Stimulated activated CD8-positive, alpha-beta memory T cell treated with anti-CD3 and anti-CD28 coated beads, Interleukin-7, amount 100 ng/mL, for 1 hour (primary cell): ENCODE results near the gene PTPRB.

Experiments
- DNase-seq, 2 donors: peaks; one replicate each; pipeline ENCODE4 v3.0.0-alpha.2; 2020; ENCODE audit warnings: low read depth in 2 of 2

Gene PTPRB

DNA sequence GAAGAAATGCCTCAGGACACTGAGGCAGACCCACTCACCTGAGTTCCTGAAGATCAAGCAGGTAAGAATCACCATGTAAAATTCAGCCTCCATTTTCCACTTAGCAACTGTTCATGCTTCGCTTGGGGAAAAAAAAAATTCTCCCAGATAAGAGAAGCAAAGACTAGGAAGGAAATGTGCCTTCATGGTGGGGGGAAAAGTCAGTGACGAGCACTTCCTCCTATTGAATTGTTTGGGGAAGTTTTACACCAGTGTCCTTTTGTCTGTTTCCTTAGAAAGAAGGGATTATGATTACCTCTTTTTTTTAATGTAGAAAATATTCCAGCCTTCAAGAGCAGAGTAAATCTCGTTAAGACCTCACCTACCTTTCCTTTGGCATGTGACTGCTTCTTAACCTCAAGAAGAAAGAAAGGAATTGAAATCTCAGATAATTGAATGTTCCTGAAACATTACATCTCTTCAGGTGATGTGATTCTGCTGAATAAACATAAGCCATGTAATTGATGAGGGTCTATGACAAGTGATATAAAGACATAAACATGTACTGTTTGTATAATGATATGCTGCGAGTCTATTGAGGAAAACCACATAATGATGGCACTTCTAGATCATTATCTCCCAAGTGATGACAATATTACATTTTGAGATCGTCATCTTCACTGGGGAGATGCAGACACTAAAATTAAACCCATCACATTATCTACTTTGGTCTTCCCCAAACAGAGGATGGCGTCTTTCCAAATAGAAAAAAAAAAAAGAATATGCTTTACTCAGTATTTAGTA, at the start of gene PTPRB:
PTPRB (minus strand) TSS at position 127 of the 783 bp plus-strand sequence; CDS start at position 93, 34 bp downstream.
- DNase-seq: no peak

DNA sequence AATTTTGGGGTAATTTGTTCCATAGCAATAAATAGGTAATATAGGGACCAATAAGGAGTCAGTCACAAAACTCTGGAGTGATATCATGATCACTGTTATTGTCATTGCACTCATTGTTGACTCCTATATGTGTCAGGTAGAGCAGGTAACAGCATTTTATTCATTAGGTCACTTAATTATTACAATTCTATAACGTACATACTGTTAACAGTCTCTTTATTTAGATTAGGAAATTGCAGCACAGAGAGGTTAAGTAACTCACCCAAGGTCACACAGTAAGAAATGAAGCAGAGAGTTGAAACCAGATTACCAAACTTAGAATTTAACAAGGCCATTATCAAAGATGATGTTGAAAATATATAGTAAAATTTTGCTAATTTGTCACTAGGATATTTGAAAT, 49.7 kb upstream of the PTPRB start:
- no peak for DNase-seq

DNA sequence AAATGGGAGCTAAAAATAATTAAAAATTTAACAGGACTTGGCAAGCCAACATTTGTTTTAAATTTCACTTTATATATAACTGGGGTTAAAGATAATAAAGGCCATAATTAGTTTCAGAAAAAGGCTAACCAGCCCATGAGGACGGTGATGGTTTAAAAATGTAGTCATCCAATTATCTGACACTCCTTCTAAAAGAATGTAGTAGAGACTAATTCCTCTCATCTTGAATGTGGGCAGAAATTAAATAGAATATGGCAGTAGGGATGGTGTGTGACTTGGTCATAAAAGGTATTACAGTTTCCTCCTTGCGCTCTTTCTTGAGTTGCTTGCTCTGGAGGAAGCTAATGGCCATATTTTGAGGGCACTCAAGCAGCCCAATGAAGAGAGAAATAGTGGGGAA, 49.1 kb upstream of the PTPRB start:
- DNase-seq: no peak

DNA sequence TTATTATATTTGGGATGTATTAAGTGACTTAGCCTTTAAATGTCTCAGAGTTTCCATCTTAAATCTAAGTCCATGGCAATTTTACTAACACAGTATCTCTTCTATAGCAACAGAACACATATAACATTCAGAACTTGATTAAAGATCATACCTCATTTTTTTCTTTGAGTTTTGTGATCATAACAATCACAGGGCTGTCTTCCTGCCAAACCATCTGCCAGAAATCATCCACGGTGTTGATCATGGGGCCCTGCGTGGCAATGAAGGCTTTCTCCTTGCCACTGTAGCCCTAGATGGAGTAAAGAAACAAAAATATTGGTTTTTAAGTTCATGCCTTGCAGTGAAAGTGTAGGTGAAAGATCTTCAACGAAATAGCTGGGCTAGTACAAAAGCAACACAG, 46.7 kb upstream of the PTPRB start:
- DNase-seq: no peak

DNA sequence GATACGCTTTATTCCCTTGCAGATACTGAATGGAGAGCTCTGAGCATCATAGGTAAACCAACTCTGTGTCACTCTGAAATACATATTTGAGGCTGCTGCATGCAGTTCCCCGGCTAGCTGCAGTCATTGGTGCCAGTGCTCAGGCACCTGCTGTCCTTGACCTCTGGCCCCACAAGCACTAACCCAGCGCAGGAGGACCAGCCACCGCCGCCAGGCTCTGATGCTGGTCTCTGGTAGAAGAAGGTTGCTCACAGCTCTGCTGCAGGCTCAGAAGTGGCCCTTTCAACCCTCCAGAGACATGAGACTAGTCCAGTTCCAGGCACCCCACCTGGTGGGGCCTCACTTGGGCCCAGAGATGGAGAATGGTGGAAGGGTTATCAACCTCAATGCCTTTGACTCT, 34.5 kb upstream of the PTPRB start:
- DNase-seq: no peak

DNA sequence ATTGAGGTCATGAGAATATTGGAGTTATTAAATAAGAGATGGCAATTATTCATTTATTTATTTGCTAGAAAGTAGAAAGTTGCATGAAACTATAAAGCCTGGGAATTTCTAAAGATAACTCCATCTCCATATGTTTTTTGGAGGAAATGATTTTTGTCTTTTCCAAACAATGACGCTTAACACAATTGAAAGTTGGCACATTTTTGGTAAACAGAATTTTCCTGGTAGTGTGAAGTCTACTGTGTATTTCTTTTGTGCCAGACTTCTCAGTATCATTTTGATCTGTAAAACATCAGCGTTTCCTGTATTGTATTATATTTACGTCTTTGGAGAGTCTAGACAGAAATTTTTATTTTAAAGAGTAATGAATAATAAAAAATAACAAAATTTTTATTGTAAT, 33.7 kb upstream of the PTPRB start:
- DNase-seq: no peak

DNA sequence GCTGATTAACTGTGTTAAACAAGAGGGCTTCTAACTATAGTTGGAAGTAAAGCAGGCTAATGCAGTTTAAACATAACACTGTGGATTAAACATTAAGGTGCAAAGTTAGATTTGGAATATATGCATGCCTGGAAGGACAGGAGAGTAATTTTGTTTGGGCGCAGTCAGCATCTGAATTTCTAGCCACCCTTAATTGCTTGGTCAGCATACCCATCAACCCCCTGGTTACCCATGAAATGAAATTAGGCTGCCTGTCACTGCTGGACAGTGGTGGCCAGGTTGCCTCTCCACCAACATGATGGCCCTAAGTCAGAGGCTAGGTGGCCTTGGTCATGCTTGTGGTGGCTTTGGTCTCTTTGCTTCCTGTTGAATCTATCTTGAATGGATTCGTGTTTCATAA, 30.0 kb upstream of the PTPRB start:
- no peak for DNase-seq

DNA sequence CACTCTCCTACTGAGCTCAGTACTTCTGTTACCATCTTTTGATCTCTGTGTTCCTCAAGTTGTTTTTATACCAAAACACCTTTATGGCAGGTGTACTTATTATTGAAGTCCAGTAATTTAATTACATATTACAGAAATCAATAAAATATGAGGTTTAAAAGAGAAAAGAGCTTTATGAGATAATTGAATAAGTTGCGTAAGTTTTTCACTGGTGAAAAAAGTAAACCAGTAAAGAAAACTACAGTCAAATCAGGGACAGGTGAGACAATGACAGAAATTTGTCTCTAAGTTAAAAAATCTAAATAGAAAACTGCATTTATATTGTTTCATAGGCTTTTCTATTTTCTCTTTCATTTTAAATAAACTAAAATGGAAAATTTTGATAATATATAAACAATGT, 29.1 kb upstream of the PTPRB start:
- no peak for DNase-seq

DNA sequence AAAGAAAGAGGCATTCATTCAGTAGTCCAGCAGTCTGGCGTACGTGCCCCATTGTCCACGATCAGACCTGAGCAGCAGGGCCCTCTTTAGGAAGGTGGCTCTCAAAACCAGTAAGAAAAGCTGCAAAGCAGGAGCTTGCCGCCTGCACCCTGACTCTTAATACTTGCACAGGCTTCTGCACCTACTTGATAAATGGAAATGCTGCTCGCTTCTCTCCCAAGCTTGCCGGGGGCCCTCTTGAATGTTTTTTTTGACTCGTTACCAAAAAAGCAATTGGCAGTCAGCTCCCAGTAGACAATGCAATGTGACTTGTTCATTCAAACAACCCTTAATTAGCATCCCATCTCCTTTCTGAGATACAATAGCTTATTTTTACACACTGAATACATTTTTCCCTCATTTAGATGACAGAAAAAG, 27.2 kb upstream of the PTPRB start:
- DNase-seq: no peak

DNA sequence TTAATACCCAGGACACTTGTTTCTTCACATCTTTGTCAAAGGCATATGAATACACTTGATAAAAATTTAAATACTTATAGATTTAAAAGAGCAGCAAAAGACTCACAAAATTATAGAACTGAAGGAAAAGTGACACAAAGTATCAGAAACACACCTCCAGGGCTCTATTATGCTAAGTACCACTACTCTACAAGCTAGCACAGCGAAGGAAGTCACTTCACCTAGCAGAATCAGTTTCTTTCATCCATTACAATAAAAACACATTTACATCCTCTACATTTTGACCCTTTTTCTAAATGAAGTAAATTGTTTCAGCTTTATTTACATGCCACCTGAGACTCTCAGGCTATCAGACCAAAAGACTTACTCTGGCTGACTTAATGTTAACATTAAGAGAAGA, 26.6 kb upstream of the PTPRB start:
- no peak for DNase-seq

DNA sequence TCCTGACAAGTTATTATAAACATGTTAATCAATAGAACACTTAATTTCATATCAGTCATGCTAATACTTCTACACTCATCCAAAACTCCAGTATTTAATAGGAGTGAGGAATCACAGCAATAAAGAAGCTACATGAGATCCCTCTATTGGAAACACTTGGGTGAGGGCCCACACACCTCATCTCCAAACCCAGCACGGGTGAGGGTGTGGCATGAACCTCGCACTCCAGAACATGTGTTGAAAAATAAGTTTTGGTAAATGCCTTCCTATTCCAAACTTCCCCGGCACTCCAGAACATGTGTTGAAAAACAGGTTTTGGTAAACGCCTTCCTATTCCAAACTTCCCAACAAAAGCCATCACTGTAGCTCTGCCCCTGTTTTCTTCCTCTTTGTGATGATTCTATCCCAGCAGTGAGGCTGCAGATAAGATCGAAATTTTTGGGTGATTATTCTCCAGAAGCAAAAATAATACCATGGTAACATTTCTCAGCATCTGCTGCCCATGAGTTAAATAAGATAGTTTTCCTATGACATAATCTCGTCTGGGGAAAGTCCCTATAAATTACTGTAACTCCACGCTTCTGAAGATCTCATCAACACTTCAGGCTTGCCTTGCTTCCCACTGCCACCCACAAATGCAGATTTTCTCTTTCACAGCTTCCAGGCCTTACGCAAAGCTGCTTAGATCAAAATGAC, 24.4 kb upstream of the PTPRB start:
- DNase-seq: no peak

DNA sequence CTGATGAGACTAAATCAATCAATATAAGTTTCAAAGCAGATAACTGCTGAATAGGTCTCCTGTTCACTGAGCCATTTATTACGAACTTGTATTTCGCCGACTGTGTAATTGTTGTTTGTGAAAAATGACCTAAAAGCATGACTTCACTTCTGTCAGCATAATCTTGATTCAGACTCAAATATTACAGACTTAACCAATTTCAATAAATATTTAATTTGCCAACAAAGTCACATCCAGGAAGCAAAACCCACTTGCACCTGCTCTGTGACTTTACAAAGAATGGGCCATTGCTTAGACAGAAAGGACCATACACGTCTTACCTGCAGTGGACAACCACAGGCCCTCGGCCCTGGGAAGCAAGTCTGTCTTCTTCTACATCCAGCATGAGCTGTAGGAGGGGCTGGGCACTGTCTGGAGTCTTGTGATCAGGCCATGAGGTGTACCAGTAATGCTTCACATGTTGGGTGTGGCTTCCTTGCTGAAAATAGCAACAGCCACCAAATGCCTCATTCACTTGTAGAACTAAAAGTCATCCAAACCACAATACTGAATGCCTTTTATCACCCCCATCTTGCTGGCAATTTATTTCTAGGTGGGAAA, 23.5 kb upstream of the PTPRB start:
- no peak for DNase-seq

DNA sequence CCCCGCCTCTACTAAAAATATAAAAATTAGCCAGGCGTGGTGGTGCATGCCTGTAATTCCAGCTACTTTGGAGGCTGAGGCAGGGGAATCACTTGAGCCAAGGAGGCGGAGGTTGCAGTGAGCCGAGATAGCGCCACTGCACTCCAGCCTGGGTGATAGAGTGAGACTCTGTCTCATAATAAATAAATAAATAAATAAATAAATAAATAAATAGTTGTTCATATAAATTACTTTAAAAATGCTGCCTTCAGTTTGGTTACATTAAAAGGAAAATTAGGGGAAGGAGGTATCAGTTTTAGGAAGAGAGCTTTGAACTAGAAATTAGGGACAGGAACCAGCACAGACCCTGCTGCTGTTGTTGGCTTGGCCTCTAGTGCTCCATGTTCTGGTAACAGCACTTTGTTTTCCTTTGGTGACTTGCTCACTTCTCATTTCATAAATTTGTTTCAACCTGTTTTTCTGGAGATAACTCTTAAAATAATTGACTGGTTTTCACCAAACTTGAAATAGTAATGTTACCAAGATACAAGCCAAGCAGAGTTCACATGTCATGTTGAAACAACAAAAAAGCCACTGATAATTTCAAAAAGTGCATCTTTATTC, 22.9 kb upstream of the PTPRB start:
- DNase-seq: no peak

DNA sequence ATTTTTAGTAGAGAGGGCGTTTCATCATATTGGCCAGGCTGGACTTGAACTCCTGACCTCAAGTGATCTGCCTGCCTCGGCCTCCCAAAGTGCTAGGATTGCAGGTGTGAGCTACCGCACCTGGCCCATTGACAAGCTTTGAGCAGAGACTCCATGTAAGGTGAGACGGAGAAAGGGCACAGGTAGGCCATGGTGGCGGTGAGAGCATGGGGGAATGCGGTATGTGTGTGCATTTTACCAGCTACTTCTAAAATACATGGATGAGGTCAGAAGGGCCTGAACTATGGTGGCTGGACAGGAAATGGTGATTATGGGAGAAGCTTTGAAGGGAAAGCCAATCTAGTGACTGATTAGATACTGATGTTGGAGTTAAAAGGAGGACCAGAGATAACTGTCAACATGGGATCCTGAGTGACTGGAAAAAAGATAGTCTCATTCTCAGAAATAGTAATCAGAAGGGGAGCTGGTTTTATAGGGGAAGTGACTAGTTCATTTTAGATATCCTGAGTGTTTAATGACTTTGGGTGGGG, 21.9 kb upstream of the PTPRB start:
- DNase-seq: no peak

DNA sequence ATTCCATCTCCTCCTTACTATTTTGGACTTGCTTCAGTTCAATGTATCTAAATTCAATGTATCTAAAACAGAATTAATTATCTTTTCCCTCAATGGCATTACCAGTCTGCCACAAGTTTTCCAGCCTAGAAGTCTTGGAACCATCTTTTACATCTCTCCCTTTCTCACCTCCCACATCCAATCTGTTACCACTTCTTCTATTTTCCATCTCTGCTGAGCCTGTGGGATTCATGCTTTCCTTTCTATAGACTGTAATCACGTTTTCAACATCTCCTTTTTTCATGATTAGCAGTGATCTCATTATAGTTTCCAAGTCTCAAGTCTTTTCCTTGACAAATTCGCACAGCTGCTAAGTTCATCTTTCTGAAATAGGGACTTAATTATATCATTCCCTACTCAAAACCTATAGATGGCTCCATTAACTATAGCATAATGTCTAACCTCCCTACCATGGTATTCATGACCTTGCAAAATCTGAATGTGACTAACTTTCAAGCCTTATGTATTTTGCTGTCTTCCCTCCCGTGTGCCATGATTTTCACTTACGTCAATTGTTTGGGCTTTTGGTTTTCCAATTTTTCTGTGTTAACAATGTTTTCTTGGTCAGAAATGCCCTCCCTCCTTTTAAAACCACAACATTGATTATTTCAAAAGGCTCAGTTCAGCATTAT, 20.5 kb upstream of the PTPRB start:
- DNase-seq: no peak

DNA sequence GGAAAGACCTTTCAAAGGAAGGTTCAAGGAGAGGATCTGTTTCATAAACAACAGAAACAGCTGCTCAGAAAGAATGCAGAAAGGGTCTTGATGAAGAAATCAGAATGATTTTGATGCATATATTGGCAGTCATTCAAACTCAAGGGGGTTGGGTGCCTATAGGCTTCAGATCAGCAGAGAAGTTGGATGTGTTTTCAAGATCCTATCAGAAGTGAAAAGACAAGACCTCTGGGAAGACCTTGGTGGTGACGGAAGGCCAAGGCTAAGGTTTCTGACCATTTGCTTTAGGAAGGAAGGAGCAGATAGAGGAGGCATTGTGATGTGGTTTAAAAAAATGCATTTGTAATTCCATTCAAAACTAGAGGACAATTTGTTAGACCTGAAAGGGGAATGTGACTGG, 15.2 kb upstream of the PTPRB start:
- no peak for DNase-seq

DNA sequence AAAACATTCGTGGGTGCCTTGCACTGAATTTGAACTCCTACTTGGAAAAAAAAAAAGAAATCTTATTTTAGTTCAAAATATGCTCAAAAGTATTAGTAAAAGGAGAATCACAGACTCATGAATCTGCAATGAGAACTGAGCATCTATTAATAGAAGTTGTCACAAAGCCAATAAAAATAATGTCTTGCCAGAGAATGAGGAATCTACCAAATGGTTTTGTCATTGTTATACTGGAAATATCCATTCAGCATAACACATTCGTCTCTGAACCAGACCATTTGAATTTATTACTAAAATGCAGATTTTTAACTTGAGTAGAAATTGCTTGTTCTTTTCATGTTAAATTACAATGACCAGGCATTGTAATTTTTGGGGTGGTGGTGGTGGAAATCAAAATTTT, 11.6 kb upstream of the PTPRB start:
- DNase-seq: no peak

DNA sequence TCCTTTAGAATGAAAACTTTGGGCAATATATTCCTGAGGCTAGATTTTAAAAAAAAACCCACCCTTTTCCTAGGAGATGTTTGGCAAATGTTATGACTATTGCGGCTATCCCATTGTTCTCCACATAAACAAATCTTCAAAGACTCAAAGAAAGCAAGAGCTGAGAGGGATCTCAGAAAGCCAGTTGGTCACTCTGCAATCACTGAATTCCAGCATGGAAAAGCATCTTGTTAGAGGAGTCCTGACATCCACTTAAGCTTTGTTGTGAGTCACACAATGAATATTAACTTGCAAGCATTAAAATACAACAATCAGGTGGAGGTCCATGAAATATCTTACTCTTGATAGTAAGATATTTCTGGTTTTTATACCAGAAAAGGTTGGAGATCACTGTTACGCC, 11.0 kb upstream of the PTPRB start:
- DNase-seq: no peak

DNA sequence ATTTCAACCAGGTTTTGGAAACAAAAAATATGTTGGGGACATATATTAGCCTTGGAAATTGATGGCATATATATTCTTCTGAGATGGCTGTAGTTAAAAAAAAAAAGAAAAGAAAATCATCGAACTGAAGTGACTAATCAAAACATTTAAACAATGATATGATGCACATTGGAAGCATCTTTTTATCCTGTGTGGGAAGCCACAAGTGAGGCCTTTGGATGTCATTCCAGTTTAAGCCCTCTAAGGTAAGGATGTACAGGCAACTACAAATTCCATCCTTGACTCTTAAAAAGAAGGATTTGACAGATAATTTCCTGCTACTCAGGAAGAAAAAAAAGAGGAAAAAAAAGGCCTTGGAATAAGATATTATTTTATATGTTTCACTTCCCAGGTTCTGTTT, 9.6 kb upstream of the PTPRB start:
- DNase-seq: no peak

DNA sequence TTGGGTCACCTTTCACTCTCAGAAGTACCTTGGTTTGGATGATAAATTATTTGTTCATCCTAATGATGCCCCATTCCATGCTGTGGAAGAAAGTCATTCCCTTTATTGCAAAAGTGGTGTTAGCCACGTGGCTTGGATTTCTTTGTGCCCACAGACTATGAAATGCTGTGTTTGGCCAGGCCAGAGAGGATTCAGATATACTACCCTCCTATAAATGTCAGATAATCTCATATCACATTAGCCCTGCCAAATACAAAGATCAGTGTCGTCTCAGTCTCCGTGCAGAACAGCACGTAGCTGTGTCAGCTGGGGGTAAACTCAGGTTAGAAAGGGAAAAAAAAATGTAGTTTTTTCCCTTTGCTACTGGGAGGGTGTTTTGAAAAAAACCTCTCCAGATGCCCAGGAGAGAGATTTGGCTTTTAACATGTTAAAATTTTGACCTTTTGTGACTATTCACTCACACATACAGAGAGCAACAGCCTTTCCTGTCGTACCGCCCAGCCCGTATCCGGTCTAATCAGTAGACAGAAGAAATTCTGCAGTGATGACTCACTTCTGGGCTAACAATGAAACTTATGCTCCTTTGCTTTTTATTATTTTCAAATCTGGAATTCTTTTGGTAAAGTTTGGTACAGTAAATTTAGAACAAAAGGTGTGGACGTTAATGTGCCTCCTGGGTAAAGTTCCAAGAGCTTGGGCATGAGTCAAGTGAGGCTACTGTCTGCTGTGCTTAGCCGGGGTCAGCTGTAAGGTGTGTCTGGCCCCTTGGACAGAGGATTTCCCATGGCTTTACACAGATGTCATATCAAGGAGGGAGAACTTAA, 8.5 kb upstream of the PTPRB start:
- peak in 1 of 2 donors; percentile 0 for DNase-seq

DNA sequence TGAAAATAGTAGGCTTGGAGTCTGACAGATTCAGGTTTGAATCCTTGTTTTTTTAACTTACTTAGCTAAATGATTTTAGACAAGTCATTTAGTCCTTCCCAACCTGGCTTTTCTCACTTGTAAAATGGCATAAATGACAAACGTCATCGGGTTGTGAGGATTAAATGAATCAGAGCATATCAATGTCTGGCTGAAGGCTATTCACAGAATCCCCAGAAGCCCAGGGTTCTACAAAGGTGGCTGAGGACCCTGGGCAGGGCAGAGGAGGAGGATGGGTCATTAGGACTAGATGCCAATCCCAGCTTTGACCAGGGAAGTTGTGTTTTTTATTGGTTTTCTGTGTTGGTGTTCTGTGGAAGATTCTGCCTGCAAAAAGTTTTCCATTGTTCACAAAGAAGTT, 7.6 kb upstream of the PTPRB start:
- no peak for DNase-seq
